Mammary epithelial cell (primary cell): ENCODE measurements around the gene PLGLB1.
"Not testable (repeated sequence)": the region's sequence is repeated elsewhere in the genome, so short reads cannot be mapped to it uniquely, and the experiment has no call there.

Source experiments
- CTCF ChIP-seq, 2 donors: IDR thresholded peaks in 1 of 2; conservative IDR thresholded peaks in 1 of 2; 2 replicates each; pipeline ENCODE4 v1.5.1; 2011 to 2012; ENCODE audit warnings: inconsistent platforms in 2 of 2, low read length in 2 of 2, mild to moderate bottlenecking in 2 of 2, control low read depth in 1 of 2, low read depth in 1 of 2; ENCODE audit not compliant: insufficient read depth in 1 of 2; ENCODE audit errors: extremely low read depth in 1 of 2
- EZH2 ChIP-seq: IDR thresholded peaks from 2 replicates; pipeline ENCODE4 v1.6.1; 2012; ENCODE audit warnings: low read length, inconsistent platforms, borderline replicate concordance

- TF ChIP-seq EZH2; CTCF (conservative IDR thresholded peaks at IDR 0.05 in 1 of 2, IDR thresholded peaks at IDR 0.05 in 1 of 2; ENCODE audit: extremely low read depth in 1 of 2, insufficient read depth in 1 of 2, low read depth in 1 of 2, low read length in 2 of 2): not testable (repeated sequence)
These were observed 7.0 kb downstream of the PLGLB1 start for GRCh38 chr2:87014489-87015169.
